K562 (cell line): Measurements from ENCODE around the gene NAA15. TPM values are rescaled to one million over a fixed set of nuclear protein-coding genes. Genes with fewer than 3 reads are reported as not detected.

Source experiments
- BHLHE40 ChIP-seq: IDR thresholded peaks from 2 replicates; pipeline ENCODE4 v1.6.1; 2011; ENCODE audit warnings: low read length, improper control_type of control experiment
- CAMTA2 ChIP-seq: fragments of 250-450 bp; sonication (Bioruptor Pico); conservative IDR thresholded peaks from 2 replicates; pipeline ENCODE4 v1.5.1; 2022
- CSDE1 ChIP-seq, 2 experiments: fragments of 450-650 bp; IDR thresholded peaks; 2 replicates each; pipeline ENCODE4 v1.6.1; 2016; ENCODE audit warnings: mild to moderate bottlenecking in 1 of 2
- CUX1 ChIP-seq: fragments of 200-800 bp; sonication (Bioruptor generic); IDR thresholded peaks from 2 replicates; pipeline ENCODE4 v1.6.1; 2016; ENCODE audit warnings: missing genetic modification characterization, missing compliant biosample characterization
- FOXK1 ChIP-seq: sonication (generic); formaldehyde crosslinking; IDR thresholded peaks from 2 replicates; pipeline ENCODE4 v1.8.0; 2022; ENCODE audit warnings: missing genetic modification reagents, mild to moderate bottlenecking, borderline replicate concordance
- HMGXB4 ChIP-seq: sonication (generic); formaldehyde crosslinking; IDR thresholded peaks from 2 replicates; pipeline ENCODE4 v1.8.1; 2023; ENCODE audit warnings: mild to moderate bottlenecking, missing genetic modification reagents
- KAT8 ChIP-seq: fragments of 450-650 bp; IDR thresholded peaks from 2 replicates; pipeline ENCODE4 v1.6.1; 2016; ENCODE audit warnings: low read depth, mild to moderate bottlenecking
- KLF1 ChIP-seq: fragments of 450-650 bp; IDR thresholded peaks from 2 replicates; pipeline ENCODE4 v1.6.1; 2016; ENCODE audit warnings: missing genetic modification characterization, missing compliant biosample characterization
- MAFF ChIP-seq: IDR thresholded peaks from 2 replicates; pipeline ENCODE4 v1.6.1; 2012; ENCODE audit warnings: low read length, improper control_type of control experiment
- MNT ChIP-seq, 2 experiments: fragments of 450-650 bp; conservative IDR thresholded peaks; 2 replicates each; pipeline ENCODE4 v1.6.1; 2017; ENCODE audit warnings: mild to moderate bottlenecking in 2 of 2, moderate library complexity in 2 of 2
- MTF1 ChIP-seq: fragments of 250-450 bp; sonication (Bioruptor Pico); IDR thresholded peaks from 2 replicates; pipeline ENCODE4 v1.9.0; 2021; ENCODE audit warnings: moderate library complexity, mild to moderate bottlenecking, inconsistent platforms, borderline replicate concordance
- PML ChIP-seq: IDR thresholded peaks from 2 replicates; pipeline ENCODE4 v1.6.1; 2012; ENCODE audit warnings: low read length, inconsistent platforms
- RBBP5 ChIP-seq: fragments of 200-600 bp; sonication (generic); IDR thresholded peaks from 2 replicates; pipeline ENCODE4 v1.6.1; 2012; ENCODE audit warnings: borderline replicate concordance, mild to moderate bottlenecking, low read length, control low read depth, inconsistent platforms; ENCODE audit not compliant: insufficient read depth, poor library complexity, severe bottlenecking
- SMAD3 ChIP-seq: fragments of 450-650 bp; formaldehyde crosslinking; conservative IDR thresholded peaks from 2 replicates; pipeline ENCODE4 v1.4.0; 2020; ENCODE audit warnings: mild to moderate bottlenecking
- SREBF2 ChIP-seq: sonication (generic); formaldehyde crosslinking; IDR thresholded peaks from 2 replicates; pipeline ENCODE4 v1.4.0; 2020; ENCODE audit warnings: mild to moderate bottlenecking, missing genetic modification reagents
- SRF ChIP-seq, 2 experiments: fragments of 250-450, 450-650 bp in 1 of 2; sonication (Bioruptor Pico) in 1 of 2; sonication (generic) in 1 of 2; formaldehyde crosslinking; IDR thresholded peaks; 2 replicates each; pipeline versions ENCODE4 v1.5.0 to v1.5.1; 2020 to 2022; ENCODE audit warnings: mild to moderate bottlenecking in 1 of 2, missing genetic modification reagents in 1 of 2
- TAF7 ChIP-seq: fragments of 450-650 bp; IDR thresholded peaks from 2 replicates; pipeline ENCODE4 v1.6.1; 2016; ENCODE audit warnings: missing genetic modification characterization, missing compliant biosample characterization
- ZNF12 ChIP-seq: sonication (generic); formaldehyde crosslinking; IDR thresholded peaks from 2 replicates; pipeline ENCODE4 v1.4.0; 2020; ENCODE audit warnings: mild to moderate bottlenecking, missing genetic modification reagents
- ZNF23 ChIP-seq: fragments of 250-450 bp; sonication (Bioruptor Pico); IDR thresholded peaks from 2 replicates; pipeline ENCODE4 v1.4.0; 2020; ENCODE audit warnings: mild to moderate bottlenecking
- ZNF830 ChIP-seq: fragments of 250-450 bp; sonication (Bioruptor Pico); IDR thresholded peaks from 2 replicates; pipeline ENCODE4 v1.5.0; 2021; ENCODE audit warnings: mild to moderate bottlenecking
- polyA plus RNA-seq, 8 experiments: library from polyadenylated mRNA; depleted of rRNA in 4 of 8; stranded (reverse) in 5 of 8; unstranded in 3 of 8; fragments of >200 nt; fragmentation: Nextera tagmentation in 2 of 8; fragmentation: Illumina TruSeq in 1 of 8; extraction: Ambion mirVana in 2 of 8; extraction: Trizol in 1 of 8; gene quantifications; 2 replicates each; pipeline versions ENCODE4 v1.2.1 to v1.2.3, GENCODE V29; 2011 to 2014; ENCODE audit warnings: inconsistent platforms in 1 of 8, missing spikeins in 1 of 8
- total RNA-seq, 7 experiments: library from RNA; depleted of rRNA in 6 of 7; stranded (reverse); fragments of >200 nt in 6 of 7; fragmentation: Illumina TruSeq in 2 of 7; extraction: Trizol in 2 of 7; gene quantifications; 2 replicates each; pipeline versions ENCODE4 v1.2.1 to v1.2.3, GENCODE V29; 2011 to 2021; ENCODE audit warnings: low replicate concordance in 1 of 7

NAA15 gene
- total and polyA plus RNA-seq, 9 of the 15 experiments (the other 6 are each of a cell fraction or from before 2014, with no cell fraction given) = 37.8 to 117 (median 63.2) TPM

GRCh38 chr4:139453371-139454110, 152.2 kb downstream of the NAA15 start (continued):
- TF ChIP-seq CUX1 (CRISPR knock-in tag) = no peak
- TF ChIP-seq SMAD3 (CRISPR knock-in tag) = 0 out of 2 replicates have a peak, but pooled peaks have one; percentile 6
- peak; percentile 73 for TF ChIP-seq PML
- TF ChIP-seq ZNF23 = no peak
- TF ChIP-seq CAMTA2 = no peak
- TF ChIP-seq CSDE1 (IDR thresholded peaks at IDR 0.05) = no peak
- TF ChIP-seq KAT8 = no peak
- TF ChIP-seq MAFF = peak; percentile 55; the same call in 1 of the 2 replicates
- no peak for TF ChIP-seq BHLHE40
- peak in 1 of 2 experiments; percentile 18; a peak in 1 of 4 replicates for TF ChIP-seq SRF (CRISPR knock-in tag; IDR thresholded peaks at IDR 0.05)
- TF ChIP-seq SREBF2 = 0 out of 2 replicates have a peak, but pooled peaks have one; percentile 62
- peak; percentile 93 for TF ChIP-seq RBBP5
- TF ChIP-seq ZNF830 (CRISPR knock-in tag) = no peak
- TF ChIP-seq TAF7 = peak; percentile 83
- no peak for TF ChIP-seq MTF1 (CRISPR knock-in tag)
- peak; percentile 83 to 92 for TF ChIP-seq MNT (conservative IDR thresholded peaks at IDR 0.05)
- TF ChIP-seq FOXK1 (CRISPR knock-in tag) = peak; percentile 74; the same call in 1 of the 2 replicates
- peak; percentile 76; the same call in 1 of the 2 replicates for TF ChIP-seq ZNF12 (CRISPR knock-in tag)
- peak; percentile 88 for TF ChIP-seq HMGXB4 (CRISPR knock-in tag)
- TF ChIP-seq KLF1 (tag) = 0 out of 2 replicates have a peak, but pooled peaks have one; percentile 52
